Measurements from ENCODE around the gene MTCH2.

DNA sequence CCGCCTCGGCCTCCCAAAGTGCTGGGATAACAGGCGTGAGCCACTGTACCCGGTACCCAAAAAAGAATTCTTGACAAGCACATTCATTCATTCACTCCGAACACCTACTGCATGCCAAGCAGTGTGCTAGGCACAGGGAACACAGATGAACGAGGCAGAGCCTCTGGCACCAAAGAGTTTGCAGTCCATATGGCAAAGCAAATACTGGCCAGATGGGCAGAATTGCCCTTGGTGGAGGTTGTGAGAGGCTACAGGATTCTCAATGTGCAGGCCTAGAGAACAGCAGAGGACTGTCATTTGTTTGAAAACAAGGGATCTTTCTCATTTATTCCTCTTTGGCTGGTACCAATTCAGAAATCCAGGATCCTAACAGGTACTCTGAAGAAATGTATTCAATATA, 27.5 kb upstream of the MTCH2 start:
- no peak for TF ChIP-seq CTCF (IDR thresholded peaks at IDR 0.05)
- no peak for TF ChIP-seq POLR2AphosphoS5 (IDR thresholded peaks at IDR 0.05; ENCODE audit: low read depth, low read length)

Data from Panc1 (cell line).